CD4-positive, alpha-beta memory T cell (primary cell): Measurements from ENCODE around the gene CHRNA5. TPM values are rescaled to one million over a fixed set of nuclear protein-coding genes. Genes with fewer than 3 reads are reported as not detected.

Source experiments
- CTCF ChIA-PET: fragments of 350-600 bp; sonication (Branson Sonifier 250); formaldehyde crosslinking; loops from one replicate; lab custom pipeline; 2021; ENCODE audit warnings: inconsistent platforms; ENCODE audit not compliant: partially characterized antibody; lab: Charles Lee
- POLR2A ChIA-PET: fragments of 350-600 bp; sonication (Branson Sonifier 250); formaldehyde crosslinking; loops from one replicate; lab custom pipeline; 2021; ENCODE audit not compliant: partially characterized antibody; lab: Charles Lee
- DNase-seq, 5 donors: peaks; one replicate each; pipeline versions ENCODE4 v3.0.0 to v3.0.0-alpha.2; 2020 to 2022; ENCODE audit warnings: mixed read lengths in 1 of 5
- H3K27ac ChIP-seq: one replicate; pipeline ENCODE4 v1.7.0; 2013; ENCODE audit warnings: low read depth, low read length
- H3K27me3 ChIP-seq: 2 replicates; pipeline ENCODE4 v1.7.0; 2013; ENCODE audit warnings: mild to moderate bottlenecking, low read length, moderate library complexity; ENCODE audit not compliant: insufficient read depth
- H3K36me3 ChIP-seq: 2 replicates; pipeline ENCODE4 v1.7.0; 2013; ENCODE audit warnings: mild to moderate bottlenecking, low read length, moderate library complexity; ENCODE audit not compliant: insufficient read depth
- H3K4me1 ChIP-seq: 2 replicates; pipeline ENCODE4 v1.7.0; 2013; ENCODE audit warnings: mild to moderate bottlenecking, low read length, moderate library complexity; ENCODE audit not compliant: insufficient read depth
- H3K4me3 ChIP-seq, 2 donors: one replicate each; pipeline ENCODE4 v1.7.0; 2013; ENCODE audit warnings: low read length in 2 of 2, mild to moderate bottlenecking in 1 of 2
- H3K9me3 ChIP-seq, 2 donors: one replicate each; pipeline ENCODE4 v1.7.0; 2013; ENCODE audit warnings: low read length in 2 of 2, control low read depth in 1 of 2; ENCODE audit not compliant: control insufficient read depth in 1 of 2
- H3K27ac Mint-ChIP-seq, 7 donors: one replicate each; pipeline ENCODE4 v1.8.0; 2020 to 2021; ENCODE audit warnings: mixed read lengths in 7 of 7, mild to moderate bottlenecking in 6 of 7, inconsistent platforms in 3 of 7, moderate library complexity in 3 of 7
- H3K27me3 Mint-ChIP-seq, 2 donors: one replicate each; pipeline ENCODE4 v1.8.0; 2020 to 2021; ENCODE audit warnings: mixed read lengths in 2 of 2
- H3K36me3 Mint-ChIP-seq, 2 donors: one replicate each; pipeline ENCODE4 v1.8.0; 2020 to 2021; ENCODE audit warnings: mixed read lengths in 2 of 2, inconsistent platforms in 1 of 2, mild to moderate bottlenecking in 1 of 2
- H3K4me1 Mint-ChIP-seq, 4 donors: one replicate each; pipeline ENCODE4 v1.8.0; 2020 to 2021; ENCODE audit warnings: mixed read lengths in 4 of 4, mild to moderate bottlenecking in 1 of 4
- H3K4me3 Mint-ChIP-seq, 8 donors: one replicate each; pipeline ENCODE4 v1.8.0; 2020 to 2021; ENCODE audit warnings: mixed read lengths in 8 of 8, mild to moderate bottlenecking in 7 of 8, moderate library complexity in 6 of 8, inconsistent platforms in 3 of 8
- H3K9me3 Mint-ChIP-seq, 8 donors: one replicate each; pipeline ENCODE4 v1.8.0; 2020 to 2021; ENCODE audit warnings: mixed read lengths in 8 of 8, mild to moderate bottlenecking in 5 of 8, inconsistent platforms in 3 of 8, moderate library complexity in 1 of 8
- intact Hi-C: fragments of 100-400 bp; cut with micrococcal nuclease; formaldehyde crosslinking; loops from one replicate; pipeline ENCODE4 v1.15.1; 2023
- polyA plus RNA-seq, 2 donors: library from polyadenylated mRNA; unstranded; fragments of 300-500 nt; fragmentation: Illumina TruSeq; gene quantifications; one replicate each; pipeline ENCODE4 v1.2.3, GENCODE V29; 2021
- total RNA-seq, 2 experiments: library from RNA; stranded (reverse); gene quantifications; one replicate each; pipeline ENCODE4 v1.2.3, GENCODE V29; 2021

Gene CHRNA5
- total and polyA plus RNA-seq, 4 experiments from 2014 or later, result 0.07 to 1.6 (median 1.0) TPM

DNA sequence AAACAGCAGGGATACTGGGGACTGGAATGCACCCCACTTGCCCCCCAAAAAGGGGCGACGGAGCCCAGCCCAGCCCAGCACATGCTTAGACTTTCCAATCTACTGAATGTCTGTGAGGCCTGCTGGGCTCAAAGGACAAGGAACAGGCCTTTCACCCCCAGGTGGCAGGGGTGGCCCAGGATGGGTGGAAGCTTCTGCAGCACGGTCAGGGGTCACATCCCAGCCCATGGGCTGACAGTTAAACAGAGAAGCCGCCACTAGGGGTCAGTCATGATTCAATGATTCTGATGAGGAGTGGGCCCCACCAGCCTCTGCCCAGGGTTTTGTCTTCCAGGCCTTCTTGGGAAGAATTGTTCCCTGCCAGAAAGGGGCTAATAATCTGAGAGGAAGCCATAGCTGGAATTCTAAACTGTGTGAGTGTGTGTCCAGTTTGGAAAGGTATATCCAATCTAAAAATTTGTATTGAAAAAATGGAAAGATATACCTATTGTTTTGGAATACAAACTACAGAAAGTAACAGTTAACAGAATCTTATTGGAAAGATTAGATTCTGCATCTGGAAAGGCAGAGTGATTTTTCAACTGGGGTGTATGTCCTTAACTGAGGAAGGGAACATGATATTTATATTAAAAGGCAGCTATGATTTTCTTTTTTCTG is 73.5 kb downstream of the CHRNA5 start:
- Mint-ChIP-seq H3K9me3 (peaks cover 0 to 3% (median 0%) of the 10 kb centered on the region in 8 donors), H3K36me3 (no peaks in the 10 kb centered on the region), H3K4me3 (peak overlapping the region in 1 of 8 donors; percentile 35), H3K27ac (no peak overlapping the region), H3K27me3 (peaks cover 6 to 19% of the 10 kb centered on the region in 2 donors), H3K4me1 (peaks cover 2 to 10% (median 6%) of the 10 kb centered on the region in 4 donors)
- no peak overlapping the region for H3K27ac ChIP-seq
- ChIA-PET CTCF (interaction anchor here (1.1 to 2.9 kb wide), 4 partner anchors 16 to 546 kb away, joined by 3 to 18 read pairs (median 4); partner anchors contain the start of gene CHRNA5), POLR2A (no interaction called here)
- intact Hi-C loops, result no loop called here
- no peaks in the 10 kb centered on the region for H3K9me3 ChIP-seq
- DNase-seq, result peak in 4 of 5 donors; percentile 12 to 27 (median 13)
- H3K4me3 ChIP-seq, result no peak overlapping the region
- H3K4me1 ChIP-seq, result peaks cover 4% of the 10 kb centered on the region
- no peaks in the 10 kb centered on the region for H3K36me3 ChIP-seq
- H3K27me3 ChIP-seq, result no peaks in the 10 kb centered on the region

- no peaks in the 10 kb centered on the region for H3K27me3 ChIP-seq
- no peaks in the 10 kb centered on the region for H3K9me3 ChIP-seq
- H3K36me3 Mint-ChIP-seq, result no peaks in the 10 kb centered on the region
- no peak overlapping the region for H3K4me3 ChIP-seq
- peak overlapping the region in 6 of 8 donors; percentile 17 to 67 (median 42) for H3K4me3 Mint-ChIP-seq
- ChIA-PET CTCF (interaction anchor here (2.9 kb wide), 1 partner anchor 69 kb away, joined by 18 read pairs; no protein-coding TSS in a partner anchor), POLR2A (no interaction called here)
- intact Hi-C loops, result no loop called here
- peaks cover 2 to 10% (median 6%) of the 10 kb centered on the region in 4 donors for H3K4me1 Mint-ChIP-seq
- no peak overlapping the region for H3K27ac Mint-ChIP-seq
- no peaks in the 10 kb centered on the region for H3K9me3 Mint-ChIP-seq
- DNase-seq, result no peak
- H3K4me1 ChIP-seq, result peaks cover 4% of the 10 kb centered on the region
- H3K27me3 Mint-ChIP-seq, result peaks cover 6 to 19% of the 10 kb centered on the region in 2 donors
- no peaks in the 10 kb centered on the region for H3K36me3 ChIP-seq
- no peak overlapping the region for H3K27ac ChIP-seq
These were observed 75.3 kb downstream of the CHRNA5 start for GRCh38 chr15:78640527-78641101.

- POLR2A ChIA-PET, result no interaction called here
- Mint-ChIP-seq H3K4me1 (peaks cover 2 to 10% (median 6%) of the 10 kb centered on the region in 4 donors), H3K9me3 (no peaks in the 10 kb centered on the region), H3K4me3 (peak within 1 kb of the TSS; percentile 41 to 81 (median 64)), H3K36me3 (no peaks in the 10 kb centered on the region), H3K27ac (peak within 1 kb of the TSS in 2 of 7 donors; percentile 0 to 53), H3K27me3 (peaks cover 6 to 19% of the 10 kb centered on the region in 2 donors)
- H3K4me3 ChIP-seq, result no peak within 1 kb of the TSS
- no peaks in the 10 kb centered on the region for H3K27me3 ChIP-seq
- no peak for DNase-seq
- no peaks in the 10 kb centered on the region for H3K36me3 ChIP-seq
- intact Hi-C loops, result no loop called here
- H3K4me1 ChIP-seq, result peaks cover 4% of the 10 kb centered on the region
- no peaks in the 10 kb centered on the region for H3K9me3 ChIP-seq
- H3K27ac ChIP-seq, result no peak within 1 kb of the TSS
- CTCF ChIA-PET, result no interaction called here
These were observed 75.9 kb downstream of the CHRNA5 start, which contains the start of gene CHRNB4 for GRCh38 chr15:78641102-78641748. TSS of gene CHRNB4 (minus strand) at chr15:78641210. CDS start at chr15:78641133, 77 bp downstream.

DNA sequence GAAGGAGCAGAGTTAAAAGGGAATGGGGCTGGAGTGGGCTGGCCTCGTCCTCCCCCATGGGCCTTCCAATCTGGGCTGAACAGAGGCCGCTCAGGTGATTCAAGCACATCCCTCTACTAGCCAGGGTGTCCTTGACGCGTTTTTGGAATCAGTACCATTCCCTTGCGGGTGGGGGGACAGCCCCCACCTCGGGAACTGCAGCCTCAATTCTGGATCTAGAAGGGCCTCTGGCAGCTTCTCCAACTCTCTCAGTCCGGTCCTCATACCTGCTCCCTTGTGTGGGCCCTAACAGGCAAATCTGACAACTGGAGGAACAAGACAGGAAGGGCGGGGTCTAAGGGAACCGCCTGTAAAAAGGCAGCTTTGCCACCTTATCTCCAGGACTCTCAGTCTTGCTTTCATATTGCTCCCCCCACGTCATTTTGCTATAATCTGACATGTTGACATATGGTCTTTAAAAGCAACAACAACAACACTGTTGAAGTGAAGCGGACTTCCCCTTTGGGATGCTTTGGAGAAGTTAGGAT is 76.5 kb downstream of the CHRNA5 start:
- H3K4me3 Mint-ChIP-seq, result peak overlapping the region; percentile 41 to 81 (median 60)
- peaks cover 2 to 10% (median 6%) of the 10 kb centered on the region in 4 donors for H3K4me1 Mint-ChIP-seq
- Histone ChIP-seq H3K9me3 (no peaks in the 10 kb centered on the region), H3K27ac (no peak overlapping the region), H3K36me3 (no peaks in the 10 kb centered on the region), H3K4me3 (no peak overlapping the region), H3K27me3 (no peaks in the 10 kb centered on the region), H3K4me1 (peaks cover 4% of the 10 kb centered on the region)
- peak overlapping the region in 2 of 7 donors; percentile 0 to 53 for H3K27ac Mint-ChIP-seq
- peaks cover 6 to 19% of the 10 kb centered on the region in 2 donors for H3K27me3 Mint-ChIP-seq
- no peaks in the 10 kb centered on the region for H3K36me3 Mint-ChIP-seq
- ChIA-PET CTCF (no interaction called here), POLR2A (no interaction called here)
- intact Hi-C loops, result no loop called here
- no peak for DNase-seq
- no peaks in the 10 kb centered on the region for H3K9me3 Mint-ChIP-seq

- CTCF ChIA-PET, result no interaction called here
- no peak overlapping the region for H3K4me3 Mint-ChIP-seq
- Histone ChIP-seq H3K4me1 (peaks cover 4% of the 10 kb centered on the region), H3K36me3 (no peaks in the 10 kb centered on the region), H3K4me3 (no peak overlapping the region), H3K27ac (no peak overlapping the region), H3K9me3 (no peaks in the 10 kb centered on the region), H3K27me3 (no peaks in the 10 kb centered on the region)
- DNase-seq, result no peak
- no peaks in the 10 kb centered on the region for H3K9me3 Mint-ChIP-seq
- peaks cover 2 to 10% (median 6%) of the 10 kb centered on the region in 4 donors for H3K4me1 Mint-ChIP-seq
- peak overlapping the region in 1 of 7 donors; percentile 0 for H3K27ac Mint-ChIP-seq
- intact Hi-C loops, result no loop called here
- POLR2A ChIA-PET, result no interaction called here
- H3K36me3 Mint-ChIP-seq, result no peaks in the 10 kb centered on the region
- H3K27me3 Mint-ChIP-seq, result peaks cover 6 to 15% of the 10 kb centered on the region in 2 donors
These were observed 77.0 kb downstream of the CHRNA5 start for GRCh38 chr15:78642331-78642730.

Other genes starting within 250 kb of the CHRNA5 start
- not detected for gene CRABP1, start 225.2 kb upstream of the CHRNA5 start, total RNA-seq
- gene CRABP1, start 225.2 kb upstream of the CHRNA5 start, polyA plus RNA-seq, result not detected
- 10 to 100 TPM; 65.0 to 71.9 TPM for gene IREB2, start 127.3 kb upstream of the CHRNA5 start, total RNA-seq
- gene IREB2, start 127.3 kb upstream of the CHRNA5 start, polyA plus RNA-seq, result 10 to 100 TPM in 1 of 2 donors, 1 to 10 TPM in 1; 7.6 to 19.5 TPM
- 1 to 10 TPM; 4.8 to 5.7 TPM for gene HYKK, start 57.9 kb upstream of the CHRNA5 start, total RNA-seq
- gene HYKK, start 57.9 kb upstream of the CHRNA5 start, polyA plus RNA-seq, result 1 to 10 TPM; 1.8 to 5.4 TPM
- gene PSMA4, start 25.1 kb upstream of the CHRNA5 start, total RNA-seq, result 10 to 100 TPM; 89.8 to 91.7 TPM
- 100 to 1,000 TPM; 211 to 279 TPM for gene PSMA4, start 25.1 kb upstream of the CHRNA5 start, polyA plus RNA-seq
- gene CHRNA3, start 55.5 kb downstream of the CHRNA5 start, total RNA-seq, result not detected
- gene CHRNA3, start 55.5 kb downstream of the CHRNA5 start, polyA plus RNA-seq, result not detected
- not detected for gene CHRNB4, start 75.7 kb downstream of the CHRNA5 start, total RNA-seq
- not detected for gene CHRNB4, start 75.7 kb downstream of the CHRNA5 start, polyA plus RNA-seq
- not detected for gene ADAMTS7, start 245.9 kb downstream of the CHRNA5 start, total RNA-seq
- not detected for gene ADAMTS7, start 245.9 kb downstream of the CHRNA5 start, polyA plus RNA-seq